ENCODE measurements around the gene SAP30. TPM values are rescaled to one million over a fixed set of nuclear protein-coding genes. Genes with fewer than 3 reads are reported as not detected.

Gene SAP30
- total and polyA plus RNA-seq, 10 of the 15 experiments (the other 5 are each of a cell fraction or from before 2014, with no cell fraction given), result 5.0 to 56.9 (median 23.6) TPM

DNA sequence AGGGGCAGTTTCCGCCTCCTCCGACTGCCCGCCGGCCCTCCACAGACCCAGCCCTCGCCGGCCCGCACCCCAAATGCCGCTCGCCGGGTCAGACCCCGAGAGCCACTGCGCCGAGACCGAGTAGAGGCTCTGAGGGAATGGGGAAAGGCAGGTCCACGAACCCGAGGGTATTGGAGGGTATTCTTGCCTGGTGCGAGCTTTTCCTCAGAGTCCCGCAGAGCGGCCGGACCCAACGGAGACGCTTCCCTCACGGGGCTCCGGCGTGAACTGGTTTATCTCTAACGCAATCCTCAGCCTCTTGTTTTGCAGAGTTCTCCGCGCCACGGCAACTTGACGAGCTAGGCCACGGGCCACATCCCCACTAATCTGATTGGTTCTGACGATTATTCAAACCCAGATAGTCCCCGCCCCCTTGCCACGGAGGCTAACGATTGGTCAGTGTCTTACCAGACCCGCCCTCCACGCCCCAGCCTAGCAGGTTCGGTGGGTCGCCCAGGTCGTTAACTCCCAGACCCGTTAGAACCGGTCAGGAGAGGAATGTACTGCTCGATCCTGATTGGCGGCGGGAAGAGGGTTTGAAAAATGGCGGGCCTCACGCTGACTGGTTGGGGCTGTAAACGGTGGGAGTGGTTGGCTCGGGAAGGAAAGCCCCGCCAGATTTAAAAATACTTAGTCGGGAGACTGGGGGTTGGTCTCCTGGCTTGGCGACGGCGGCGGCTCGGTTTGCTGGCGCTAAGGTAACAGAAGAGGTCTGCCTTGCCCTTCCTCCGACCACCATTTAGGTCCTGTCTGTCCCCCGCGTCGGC lies 36.5 kb upstream of the SAP30 start, which contains the start of gene HMGB2 (continued):
- peak; percentile 17; the same call in 1 of the 2 replicates for TF ChIP-seq MYB (IDR thresholded peaks at IDR 0.05; ENCODE audit: borderline replicate concordance, low read depth, low read length)
- TF ChIP-seq GABPA (IDR thresholded peaks at IDR 0.05; ENCODE audit: low read depth), result no peak
- TF ChIP-seq ZBED1 (IDR thresholded peaks at IDR 0.05; ENCODE audit: borderline replicate concordance), result peak; percentile 58; the same call in 1 of the 2 replicates
- TF ChIP-seq CHD4 (IDR thresholded peaks at IDR 0.05), result no peak
- TF ChIP-seq, protein P1, sequence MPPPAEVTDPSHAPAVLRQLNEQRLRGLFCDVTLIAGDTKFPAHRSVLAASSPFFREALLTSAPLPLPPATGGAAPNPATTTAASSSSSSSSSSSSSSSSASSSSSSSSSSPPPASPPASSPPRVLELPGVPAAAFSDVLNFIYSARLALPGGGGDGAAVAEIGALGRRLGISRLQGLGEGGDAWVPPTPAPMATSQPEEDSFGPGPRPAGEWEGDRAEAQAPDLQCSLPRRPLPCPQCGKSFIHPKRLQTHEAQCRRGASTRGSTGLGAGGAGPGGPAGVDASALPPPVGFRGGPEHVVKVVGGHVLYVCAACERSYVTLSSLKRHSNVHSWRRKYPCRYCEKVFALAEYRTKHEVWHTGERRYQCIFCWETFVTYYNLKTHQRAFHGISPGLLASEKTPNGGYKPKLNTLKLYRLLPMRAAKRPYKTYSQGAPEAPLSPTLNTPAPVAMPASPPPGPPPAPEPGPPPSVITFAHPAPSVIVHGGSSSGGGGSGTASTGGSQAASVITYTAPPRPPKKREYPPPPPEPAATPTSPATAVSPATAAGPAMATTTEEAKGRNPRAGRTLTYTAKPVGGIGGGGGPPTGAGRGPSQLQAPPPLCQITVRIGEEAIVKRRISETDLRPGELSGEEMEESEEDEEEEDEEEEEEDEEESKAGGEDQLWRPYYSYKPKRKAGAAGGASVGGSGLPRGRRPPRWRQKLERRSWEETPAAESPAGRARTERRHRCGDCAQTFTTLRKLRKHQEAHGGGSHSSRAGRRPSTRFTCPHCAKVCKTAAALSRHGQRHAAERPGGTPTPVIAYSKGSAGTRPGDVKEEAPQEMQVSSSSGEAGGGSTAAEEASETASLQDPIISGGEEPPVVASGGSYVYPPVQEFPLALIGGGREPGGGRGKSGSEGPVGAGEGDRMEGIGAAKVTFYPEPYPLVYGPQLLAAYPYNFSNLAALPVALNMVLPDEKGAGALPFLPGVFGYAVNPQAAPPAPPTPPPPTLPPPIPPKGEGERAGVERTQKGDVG (CRISPR knock-in tag; IDR thresholded peaks at IDR 0.05), result no peak
- peak; percentile 95 for TF ChIP-seq POU2F2 (IDR thresholded peaks at IDR 0.05; ENCODE audit: borderline replicate concordance, low read depth, low read length)
- TF ChIP-seq MEF2B (IDR thresholded peaks at IDR 0.05; ENCODE audit: partially characterized antibody, poor library complexity, severe bottlenecking), result peak; percentile 73
- TF ChIP-seq ZNF207 (IDR thresholded peaks at IDR 0.05; ENCODE audit: borderline replicate concordance), result no peak
- TF ChIP-seq, protein P2, sequence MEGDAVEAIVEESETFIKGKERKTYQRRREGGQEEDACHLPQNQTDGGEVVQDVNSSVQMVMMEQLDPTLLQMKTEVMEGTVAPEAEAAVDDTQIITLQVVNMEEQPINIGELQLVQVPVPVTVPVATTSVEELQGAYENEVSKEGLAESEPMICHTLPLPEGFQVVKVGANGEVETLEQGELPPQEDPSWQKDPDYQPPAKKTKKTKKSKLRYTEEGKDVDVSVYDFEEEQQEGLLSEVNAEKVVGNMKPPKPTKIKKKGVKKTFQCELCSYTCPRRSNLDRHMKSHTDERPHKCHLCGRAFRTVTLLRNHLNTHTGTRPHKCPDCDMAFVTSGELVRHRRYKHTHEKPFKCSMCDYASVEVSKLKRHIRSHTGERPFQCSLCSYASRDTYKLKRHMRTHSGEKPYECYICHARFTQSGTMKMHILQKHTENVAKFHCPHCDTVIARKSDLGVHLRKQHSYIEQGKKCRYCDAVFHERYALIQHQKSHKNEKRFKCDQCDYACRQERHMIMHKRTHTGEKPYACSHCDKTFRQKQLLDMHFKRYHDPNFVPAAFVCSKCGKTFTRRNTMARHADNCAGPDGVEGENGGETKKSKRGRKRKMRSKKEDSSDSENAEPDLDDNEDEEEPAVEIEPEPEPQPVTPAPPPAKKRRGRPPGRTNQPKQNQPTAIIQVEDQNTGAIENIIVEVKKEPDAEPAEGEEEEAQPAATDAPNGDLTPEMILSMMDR (IDR thresholded peaks at IDR 0.05 in 2 of 3, conservative IDR thresholded peaks at IDR 0.05 in 1 of 3; ENCODE audit: control insufficient read depth in 2 of 3, extremely low read depth in 1 of 3, insufficient read depth in 1 of 3, low read depth in 3 of 3, low read length in 3 of 3), result no peak
- TF ChIP-seq DPF2 (IDR thresholded peaks at IDR 0.05), result peak; percentile 38; the same call in 1 of the 2 replicates
- TF ChIP-seq, protein P3, sequence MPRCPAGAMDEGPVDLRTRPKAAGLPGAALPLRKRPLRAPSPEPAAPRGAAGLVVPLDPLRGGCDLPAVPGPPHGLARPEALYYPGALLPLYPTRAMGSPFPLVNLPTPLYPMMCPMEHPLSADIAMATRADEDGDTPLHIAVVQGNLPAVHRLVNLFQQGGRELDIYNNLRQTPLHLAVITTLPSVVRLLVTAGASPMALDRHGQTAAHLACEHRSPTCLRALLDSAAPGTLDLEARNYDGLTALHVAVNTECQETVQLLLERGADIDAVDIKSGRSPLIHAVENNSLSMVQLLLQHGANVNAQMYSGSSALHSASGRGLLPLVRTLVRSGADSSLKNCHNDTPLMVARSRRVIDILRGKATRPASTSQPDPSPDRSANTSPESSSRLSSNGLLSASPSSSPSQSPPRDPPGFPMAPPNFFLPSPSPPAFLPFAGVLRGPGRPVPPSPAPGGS (IDR thresholded peaks at IDR 0.05; ENCODE audit: borderline replicate concordance, insufficient read depth, low read depth, low read length, poor library complexity, severe bottlenecking), result peak; percentile 11
- TF ChIP-seq HDAC2 (IDR thresholded peaks at IDR 0.05), result no peak
- TF ChIP-seq RB1 (IDR thresholded peaks at IDR 0.05; ENCODE audit: borderline replicate concordance), result 0 out of 2 replicates have a peak, but pooled peaks have one; percentile 81
- TF ChIP-seq, protein P4, sequence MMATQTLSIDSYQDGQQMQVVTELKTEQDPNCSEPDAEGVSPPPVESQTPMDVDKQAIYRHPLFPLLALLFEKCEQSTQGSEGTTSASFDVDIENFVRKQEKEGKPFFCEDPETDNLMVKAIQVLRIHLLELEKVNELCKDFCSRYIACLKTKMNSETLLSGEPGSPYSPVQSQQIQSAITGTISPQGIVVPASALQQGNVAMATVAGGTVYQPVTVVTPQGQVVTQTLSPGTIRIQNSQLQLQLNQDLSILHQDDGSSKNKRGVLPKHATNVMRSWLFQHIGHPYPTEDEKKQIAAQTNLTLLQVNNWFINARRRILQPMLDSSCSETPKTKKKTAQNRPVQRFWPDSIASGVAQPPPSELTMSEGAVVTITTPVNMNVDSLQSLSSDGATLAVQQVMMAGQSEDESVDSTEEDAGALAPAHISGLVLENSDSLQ (IDR thresholded peaks at IDR 0.05), result peak; percentile 82
- no peak for TF ChIP-seq ETV6 (conservative IDR thresholded peaks at IDR 0.05 in 1 of 2, IDR thresholded peaks at IDR 0.05 in 1 of 2; ENCODE audit: borderline replicate concordance in 1 of 2, low read depth in 1 of 2)
- TF ChIP-seq RELA (IDR thresholded peaks at IDR 0.05; ENCODE audit: borderline replicate concordance, partially characterized antibody), result no peak
- TF ChIP-seq, protein P5, sequence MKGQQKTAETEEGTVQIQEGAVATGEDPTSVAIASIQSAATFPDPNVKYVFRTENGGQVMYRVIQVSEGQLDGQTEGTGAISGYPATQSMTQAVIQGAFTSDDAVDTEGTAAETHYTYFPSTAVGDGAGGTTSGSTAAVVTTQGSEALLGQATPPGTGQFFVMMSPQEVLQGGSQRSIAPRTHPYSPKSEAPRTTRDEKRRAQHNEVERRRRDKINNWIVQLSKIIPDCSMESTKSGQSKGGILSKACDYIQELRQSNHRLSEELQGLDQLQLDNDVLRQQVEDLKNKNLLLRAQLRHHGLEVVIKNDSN (IDR thresholded peaks at IDR 0.05; ENCODE audit: borderline replicate concordance, extremely low read length, insufficient read depth, low read depth, low read length), result peak; percentile 39
